HEK293 (cell line): ENCODE data around the gene OR51B5.

ENCODE experiments used
- ZBTB7A ChIP-seq: fragments of 450-650 bp; formaldehyde crosslinking; IDR thresholded peaks from 2 replicates; pipeline ENCODE4 v1.5.1; 2016; ENCODE audit warnings: low read depth, missing biosample characterization, missing genetic modification characterization
- ZNF24 ChIP-seq: fragments of 450-650 bp; formaldehyde crosslinking; IDR thresholded peaks from 2 replicates; pipeline ENCODE4 v1.5.1; 2016; ENCODE audit warnings: missing biosample characterization, missing genetic modification characterization
- ZNF785 ChIP-seq: fragments of 450-650 bp; formaldehyde crosslinking; IDR thresholded peaks from 2 replicates; pipeline ENCODE4 v1.5.1; 2016; ENCODE audit warnings: missing biosample characterization, missing genetic modification characterization
- ZNF837 ChIP-seq: fragments of 450-650 bp; formaldehyde crosslinking; IDR thresholded peaks from 2 replicates; pipeline ENCODE4 v1.5.1; 2016; ENCODE audit warnings: missing biosample characterization, missing genetic modification characterization
- TF ChIP-seq, protein P1 (sequence below): fragments of 450-650 bp; formaldehyde crosslinking; IDR thresholded peaks from 2 replicates; pipeline ENCODE4 v1.5.1; 2016; ENCODE audit warnings: missing biosample characterization, missing genetic modification characterization
- TF ChIP-seq, protein P2 (sequence below): fragments of 450-650 bp; formaldehyde crosslinking; IDR thresholded peaks from 2 replicates; pipeline ENCODE4 v1.5.1; 2016; ENCODE audit warnings: missing biosample characterization, missing genetic modification characterization
- TF ChIP-seq, protein P3 (sequence below): sonication (generic); formaldehyde crosslinking; IDR thresholded peaks from 2 replicates; pipeline ENCODE4 v1.8.1; 2022; ENCODE audit warnings: mild to moderate bottlenecking, moderate library complexity, missing genetic modification reagents
- TF ChIP-seq, protein P4 (sequence below): fragments of 450-650 bp; formaldehyde crosslinking; conservative IDR thresholded peaks from 2 replicates; pipeline ENCODE4 v1.5.1; 2016; ENCODE audit warnings: low read depth, missing biosample characterization, missing genetic modification characterization

DNA sequence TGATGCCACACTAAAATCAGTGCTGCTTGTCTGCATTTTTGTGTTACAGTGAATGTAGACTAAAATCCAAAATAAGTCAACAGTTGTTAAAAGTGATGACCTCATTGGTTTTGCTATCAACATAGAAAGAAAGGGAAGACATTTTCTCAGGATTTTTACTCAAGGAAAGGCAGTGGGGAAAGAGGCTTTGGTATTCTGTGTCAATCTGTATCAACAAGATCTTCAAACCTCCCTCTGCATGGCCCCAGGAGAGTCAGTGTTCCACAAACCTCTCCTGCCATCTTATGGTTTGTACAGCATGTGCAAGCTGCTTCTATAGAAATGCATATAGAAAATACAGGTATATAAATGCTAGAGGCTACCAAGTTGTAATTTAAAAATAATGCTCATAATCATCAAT lies 26.5 kb upstream of the OR51B5 start:
- TF ChIP-seq, protein P1, sequence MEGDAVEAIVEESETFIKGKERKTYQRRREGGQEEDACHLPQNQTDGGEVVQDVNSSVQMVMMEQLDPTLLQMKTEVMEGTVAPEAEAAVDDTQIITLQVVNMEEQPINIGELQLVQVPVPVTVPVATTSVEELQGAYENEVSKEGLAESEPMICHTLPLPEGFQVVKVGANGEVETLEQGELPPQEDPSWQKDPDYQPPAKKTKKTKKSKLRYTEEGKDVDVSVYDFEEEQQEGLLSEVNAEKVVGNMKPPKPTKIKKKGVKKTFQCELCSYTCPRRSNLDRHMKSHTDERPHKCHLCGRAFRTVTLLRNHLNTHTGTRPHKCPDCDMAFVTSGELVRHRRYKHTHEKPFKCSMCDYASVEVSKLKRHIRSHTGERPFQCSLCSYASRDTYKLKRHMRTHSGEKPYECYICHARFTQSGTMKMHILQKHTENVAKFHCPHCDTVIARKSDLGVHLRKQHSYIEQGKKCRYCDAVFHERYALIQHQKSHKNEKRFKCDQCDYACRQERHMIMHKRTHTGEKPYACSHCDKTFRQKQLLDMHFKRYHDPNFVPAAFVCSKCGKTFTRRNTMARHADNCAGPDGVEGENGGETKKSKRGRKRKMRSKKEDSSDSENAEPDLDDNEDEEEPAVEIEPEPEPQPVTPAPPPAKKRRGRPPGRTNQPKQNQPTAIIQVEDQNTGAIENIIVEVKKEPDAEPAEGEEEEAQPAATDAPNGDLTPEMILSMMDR, result no peak
- TF ChIP-seq ZBTB7A (no peak), ZNF24 (tag by site-specific recombination) (no peak), ZNF837 (tag by site-specific recombination) (no peak), ZNF785 (tag by site-specific recombination) (no peak)
- TF ChIP-seq, protein P2, sequence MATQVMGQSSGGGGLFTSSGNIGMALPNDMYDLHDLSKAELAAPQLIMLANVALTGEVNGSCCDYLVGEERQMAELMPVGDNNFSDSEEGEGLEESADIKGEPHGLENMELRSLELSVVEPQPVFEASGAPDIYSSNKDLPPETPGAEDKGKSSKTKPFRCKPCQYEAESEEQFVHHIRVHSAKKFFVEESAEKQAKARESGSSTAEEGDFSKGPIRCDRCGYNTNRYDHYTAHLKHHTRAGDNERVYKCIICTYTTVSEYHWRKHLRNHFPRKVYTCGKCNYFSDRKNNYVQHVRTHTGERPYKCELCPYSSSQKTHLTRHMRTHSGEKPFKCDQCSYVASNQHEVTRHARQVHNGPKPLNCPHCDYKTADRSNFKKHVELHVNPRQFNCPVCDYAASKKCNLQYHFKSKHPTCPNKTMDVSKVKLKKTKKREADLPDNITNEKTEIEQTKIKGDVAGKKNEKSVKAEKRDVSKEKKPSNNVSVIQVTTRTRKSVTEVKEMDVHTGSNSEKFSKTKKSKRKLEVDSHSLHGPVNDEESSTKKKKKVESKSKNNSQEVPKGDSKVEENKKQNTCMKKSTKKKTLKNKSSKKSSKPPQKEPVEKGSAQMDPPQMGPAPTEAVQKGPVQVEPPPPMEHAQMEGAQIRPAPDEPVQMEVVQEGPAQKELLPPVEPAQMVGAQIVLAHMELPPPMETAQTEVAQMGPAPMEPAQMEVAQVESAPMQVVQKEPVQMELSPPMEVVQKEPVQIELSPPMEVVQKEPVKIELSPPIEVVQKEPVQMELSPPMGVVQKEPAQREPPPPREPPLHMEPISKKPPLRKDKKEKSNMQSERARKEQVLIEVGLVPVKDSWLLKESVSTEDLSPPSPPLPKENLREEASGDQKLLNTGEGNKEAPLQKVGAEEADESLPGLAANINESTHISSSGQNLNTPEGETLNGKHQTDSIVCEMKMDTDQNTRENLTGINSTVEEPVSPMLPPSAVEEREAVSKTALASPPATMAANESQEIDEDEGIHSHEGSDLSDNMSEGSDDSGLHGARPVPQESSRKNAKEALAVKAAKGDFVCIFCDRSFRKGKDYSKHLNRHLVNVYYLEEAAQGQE, result no peak
- TF ChIP-seq, protein P3, sequence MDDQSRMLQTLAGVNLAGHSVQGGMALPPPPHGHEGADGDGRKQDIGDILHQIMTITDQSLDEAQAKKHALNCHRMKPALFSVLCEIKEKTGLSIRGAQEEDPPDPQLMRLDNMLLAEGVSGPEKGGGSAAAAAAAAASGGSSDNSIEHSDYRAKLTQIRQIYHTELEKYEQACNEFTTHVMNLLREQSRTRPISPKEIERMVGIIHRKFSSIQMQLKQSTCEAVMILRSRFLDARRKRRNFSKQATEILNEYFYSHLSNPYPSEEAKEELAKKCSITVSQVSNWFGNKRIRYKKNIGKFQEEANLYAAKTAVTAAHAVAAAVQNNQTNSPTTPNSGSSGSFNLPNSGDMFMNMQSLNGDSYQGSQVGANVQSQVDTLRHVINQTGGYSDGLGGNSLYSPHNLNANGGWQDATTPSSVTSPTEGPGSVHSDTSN (CRISPR knock-in tag), result no peak
- TF ChIP-seq, protein P4, sequence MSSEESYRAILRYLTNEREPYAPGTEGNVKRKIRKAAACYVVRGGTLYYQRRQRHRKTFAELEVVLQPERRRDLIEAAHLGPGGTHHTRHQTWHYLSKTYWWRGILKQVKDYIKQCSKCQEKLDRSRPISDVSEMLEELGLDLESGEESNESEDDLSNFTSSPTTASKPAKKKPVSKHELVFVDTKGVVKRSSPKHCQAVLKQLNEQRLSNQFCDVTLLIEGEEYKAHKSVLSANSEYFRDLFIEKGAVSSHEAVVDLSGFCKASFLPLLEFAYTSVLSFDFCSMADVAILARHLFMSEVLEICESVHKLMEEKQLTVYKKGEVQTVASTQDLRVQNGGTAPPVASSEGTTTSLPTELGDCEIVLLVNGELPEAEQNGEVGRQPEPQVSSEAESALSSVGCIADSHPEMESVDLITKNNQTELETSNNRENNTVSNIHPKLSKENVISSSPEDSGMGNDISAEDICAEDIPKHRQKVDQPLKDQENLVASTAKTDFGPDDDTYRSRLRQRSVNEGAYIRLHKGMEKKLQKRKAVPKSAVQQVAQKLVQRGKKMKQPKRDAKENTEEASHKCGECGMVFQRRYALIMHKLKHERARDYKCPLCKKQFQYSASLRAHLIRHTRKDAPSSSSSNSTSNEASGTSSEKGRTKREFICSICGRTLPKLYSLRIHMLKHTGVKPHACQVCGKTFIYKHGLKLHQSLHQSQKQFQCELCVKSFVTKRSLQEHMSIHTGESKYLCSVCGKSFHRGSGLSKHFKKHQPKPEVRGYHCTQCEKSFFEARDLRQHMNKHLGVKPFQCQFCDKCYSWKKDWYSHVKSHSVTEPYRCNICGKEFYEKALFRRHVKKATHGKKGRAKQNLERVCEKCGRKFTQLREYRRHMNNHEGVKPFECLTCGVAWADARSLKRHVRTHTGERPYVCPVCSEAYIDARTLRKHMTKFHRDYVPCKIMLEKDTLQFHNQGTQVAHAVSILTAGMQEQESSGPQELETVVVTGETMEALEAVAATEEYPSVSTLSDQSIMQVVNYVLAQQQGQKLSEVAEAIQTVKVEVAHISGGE (tag by site-specific recombination), result no peak
